H1 (cell line): ENCODE measurements around the gene HIVEP3. TPM values are rescaled to one million over a fixed set of nuclear protein-coding genes. Genes with fewer than 3 reads are reported as not detected.

Experiments used
- CTCF ChIA-PET: fragments of 300-600 bp; sonication (Branson Sonifier 250); formaldehyde crosslinking; loops from one replicate; lab custom pipeline; 2021; ENCODE audit not compliant: partially characterized antibody; lab: Charles Lee
- POLR2A ChIA-PET: fragments of 300-600 bp; sonication (Branson Sonifier 250); formaldehyde crosslinking; loops from one replicate; lab custom pipeline; 2021; ENCODE audit warnings: inconsistent platforms; ENCODE audit not compliant: partially characterized antibody; lab: Charles Lee
- DNase-seq, 2 experiments: peaks; one replicate each; pipeline versions ENCODE4 v3.0.0 to v3.0.0-alpha.2; 2010 to 2022; ENCODE audit warnings: low spot score in 2 of 2, low read depth in 1 of 2, mixed read lengths in 1 of 2
- FAIRE-seq: peaks from 2 replicates; lab custom pipeline; 2011; peaks lifted over from hg19 to GRCh38; lab: Jason Lieb, UNC
- H2AFZ ChIP-seq: 2 replicates; pipeline ENCODE4 v1.8.1; 2012; ENCODE audit warnings: low read length, inconsistent platforms
- H2AK5ac ChIP-seq: 2 replicates; pipeline ENCODE4 v1.6.1; 2013; ENCODE audit warnings: low read depth, low read length
- H2BK120ac ChIP-seq: replicated peaks from 2 replicates; pipeline ENCODE3; 2013; ENCODE audit warnings: low read depth, low read length, inconsistent platforms
- H2BK12ac ChIP-seq: 2 replicates; pipeline ENCODE4 v1.6.1; 2013; ENCODE audit warnings: low read depth, low read length
- H2BK15ac ChIP-seq: 2 replicates; pipeline ENCODE4 v1.6.1; 2013; ENCODE audit warnings: low read length
- H2BK20ac ChIP-seq: 2 replicates; pipeline ENCODE4 v1.6.1; 2013; ENCODE audit warnings: low read length
- H2BK5ac ChIP-seq: 2 replicates; pipeline ENCODE4 v1.6.1; 2013; ENCODE audit warnings: low read depth, low read length
- H3K14ac ChIP-seq: 2 replicates; pipeline ENCODE4 v1.6.1; 2013; ENCODE audit warnings: inconsistent platforms; ENCODE audit not compliant: insufficient read length
- H3K18ac ChIP-seq: 2 replicates; pipeline ENCODE4 v1.6.1; 2013; ENCODE audit warnings: low read length; ENCODE audit errors: extremely low read depth
- H3K23ac ChIP-seq: 2 replicates; pipeline ENCODE4 v1.6.1; 2013; ENCODE audit warnings: inconsistent platforms; ENCODE audit not compliant: insufficient read length
- H3K23me2 ChIP-seq: 2 replicates; pipeline ENCODE4 v1.6.1; 2013; ENCODE audit warnings: low read depth, low read length
- H3K27ac ChIP-seq: 2 replicates; pipeline ENCODE4 v1.6.1; 2011; ENCODE audit warnings: low read depth, low read length, inconsistent platforms
- H3K27me3 ChIP-seq, 4 experiments: replicated peaks in 1 of 4; 1 replicate in 1 of 4; 2 replicates in 3 of 4; pipeline versions ENCODE4 v1.6.1 to v1.8.1; 2011 to 2013; ENCODE audit warnings: low read length in 3 of 4, mild to moderate bottlenecking in 3 of 4, inconsistent platforms in 2 of 4, mixed read lengths in 2 of 4, moderate library complexity in 1 of 4; ENCODE audit not compliant: control insufficient read depth in 3 of 4, insufficient read depth in 3 of 4; ENCODE audit errors: extremely low read depth in 1 of 4
- H3K36me3 ChIP-seq, 4 experiments: 2 replicates each; pipeline versions ENCODE4 v1.6.1 to v1.8.1; 2011 to 2013; ENCODE audit warnings: mild to moderate bottlenecking in 4 of 4, low read length in 3 of 4, moderate library complexity in 2 of 4, control low read depth in 1 of 4, inconsistent platforms in 1 of 4; ENCODE audit not compliant: insufficient read depth in 4 of 4, control insufficient read depth in 2 of 4
- H3K4ac ChIP-seq: replicated peaks from 2 replicates; pipeline ENCODE3; 2013; ENCODE audit warnings: low read length, low read depth, mixed read lengths, inconsistent platforms; ENCODE audit not compliant: insufficient read length
- H3K4me1 ChIP-seq, 4 experiments: replicated peaks in 1 of 4; 1 replicate in 1 of 4; 2 replicates in 3 of 4; pipeline versions ENCODE4 v1.6.1 to v1.8.1; 2011 to 2013; ENCODE audit warnings: low read length in 3 of 4, inconsistent platforms in 2 of 4, mixed read lengths in 1 of 4; ENCODE audit not compliant: insufficient read depth in 4 of 4, control insufficient read depth in 3 of 4
- H3K4me2 ChIP-seq, 2 experiments: 2 replicates each; pipeline versions ENCODE4 v1.6.1 to v1.8.1; 2011 to 2013; ENCODE audit warnings: low read depth in 2 of 2, low read length in 2 of 2, control low read depth in 1 of 2, inconsistent platforms in 1 of 2, mild to moderate bottlenecking in 1 of 2; ENCODE audit not compliant: insufficient read depth in 1 of 2
- H3K4me3 ChIP-seq, 4 experiments: fragments of 200-600, 300-600 bp in 1 of 4; sonication (generic), shearing (Covaris generic), sonication (Bioruptor Twin) in 1 of 4; 2 replicates each; pipeline versions ENCODE4 v1.5.1 to v1.8.1; 2011 to 2016; ENCODE audit warnings: low read length in 4 of 4, low read depth in 3 of 4, control low read depth in 2 of 4, inconsistent platforms in 2 of 4, mild to moderate bottlenecking in 2 of 4, mixed read lengths in 1 of 4, moderate library complexity in 1 of 4; ENCODE audit not compliant: insufficient read depth in 2 of 4; ENCODE audit errors: extremely low read depth in 1 of 4
- H3K56ac ChIP-seq: replicated peaks from 2 replicates; pipeline ENCODE3; 2013; ENCODE audit warnings: low read depth, mild to moderate bottlenecking, mixed read lengths, low read length, inconsistent platforms; ENCODE audit not compliant: insufficient read length
- H3K79me1 ChIP-seq: 2 replicates; pipeline ENCODE4 v1.6.1; 2013; ENCODE audit warnings: low read depth, low read length, control low read depth
- H3K79me2 ChIP-seq, 2 experiments: 2 replicates each; pipeline versions ENCODE4 v1.6.1 to v1.8.1; 2012 to 2013; ENCODE audit warnings: low read length in 2 of 2, mild to moderate bottlenecking in 2 of 2, inconsistent platforms in 1 of 2; ENCODE audit not compliant: insufficient read depth in 2 of 2, control insufficient read depth in 1 of 2
- H3K9ac ChIP-seq, 4 experiments: replicated peaks in 1 of 4; 1 replicate in 1 of 4; 2 replicates in 3 of 4; pipeline versions ENCODE4 v1.6.1 to v1.8.1; 2011 to 2013; ENCODE audit warnings: low read depth in 3 of 4, low read length in 3 of 4, control low read depth in 2 of 4, mild to moderate bottlenecking in 2 of 4, moderate library complexity in 2 of 4, inconsistent platforms in 1 of 4; ENCODE audit errors: extremely low read depth in 1 of 4
- H3K9me3 ChIP-seq, 2 experiments: 2 replicates each; pipeline versions ENCODE4 v1.6.1 to v1.8.1; 2012 to 2013; ENCODE audit warnings: mild to moderate bottlenecking in 2 of 2, moderate library complexity in 2 of 2, control low read depth in 1 of 2, inconsistent platforms in 1 of 2, low read depth in 1 of 2, low read length in 1 of 2, mixed read lengths in 1 of 2; ENCODE audit not compliant: insufficient read depth in 2 of 2
- H4K20me1 ChIP-seq, 2 experiments: replicated peaks in 1 of 2; 2 replicates each; pipeline versions ENCODE3 to v1.8.1; 2011 to 2013; ENCODE audit warnings: inconsistent platforms in 2 of 2, low read length in 2 of 2, mild to moderate bottlenecking in 1 of 2; ENCODE audit not compliant: insufficient read depth in 2 of 2, control insufficient read depth in 1 of 2
- H4K5ac ChIP-seq: 2 replicates; pipeline ENCODE4 v1.6.1; 2013; ENCODE audit warnings: low read length, low read depth, mixed read lengths, inconsistent platforms; ENCODE audit not compliant: insufficient read length
- H4K8ac ChIP-seq: 2 replicates; pipeline ENCODE4 v1.8.0; 2013; ENCODE audit warnings: mild to moderate bottlenecking, moderate library complexity, low read length, inconsistent platforms; ENCODE audit not compliant: insufficient read depth; ENCODE audit errors: extremely low read depth
- H4K91ac ChIP-seq: replicated peaks from 2 replicates; pipeline ENCODE3; 2013; ENCODE audit warnings: low read length, mixed read lengths, inconsistent platforms; ENCODE audit not compliant: insufficient read length
- BACH1 ChIP-seq: IDR thresholded peaks from 2 replicates; pipeline ENCODE4 v1.6.1; 2012; ENCODE audit warnings: low read length, improper control_type of control experiment
- JUN ChIP-seq: IDR thresholded peaks from 2 replicates; pipeline ENCODE4 v1.6.1; 2011; ENCODE audit warnings: low read depth, mild to moderate bottlenecking, improper control_type of control experiment, low read length
- PHF8 ChIP-seq: fragments of 200-600 bp; sonication (generic); conservative IDR thresholded peaks from 2 replicates; pipeline ENCODE4 v1.7.1; 2012; ENCODE audit warnings: low read depth, mild to moderate bottlenecking, inconsistent platforms, low read length, moderate library complexity
- SP2 ChIP-seq: IDR thresholded peaks from 2 replicates; pipeline ENCODE4 v1.6.1; 2012; ENCODE audit warnings: mild to moderate bottlenecking, low read length, inconsistent platforms
- SP4 ChIP-seq: IDR thresholded peaks from 2 replicates; pipeline ENCODE4 v1.6.1; 2012; ENCODE audit warnings: low read length, inconsistent platforms
- TBP ChIP-seq: IDR thresholded peaks from 2 replicates; pipeline ENCODE4 v1.6.1; 2011; ENCODE audit warnings: low read depth, low read length, improper control_type of control experiment
- TCF12 ChIP-seq: IDR thresholded peaks from 2 replicates; pipeline ENCODE4 v1.6.1; 2011; ENCODE audit warnings: low read depth, mild to moderate bottlenecking, low read length
- WGBS, 2 experiments: shearing (Covaris generic) in 1 of 2; methylation state at CpG; one replicate each; pipeline versions ENCODE4 v1.1.6 to v1.1.7; 2013 to 2015; ENCODE audit warnings: low lambda C conversion rate in 2 of 2, mixed read lengths in 2 of 2, inconsistent platforms in 1 of 2, low coverage in 1 of 2, missing lambda C conversion rate in 1 of 2; ENCODE audit not compliant: insufficient replicate concordance in 2 of 2, insufficient coverage in 1 of 2, insufficient read length in 1 of 2; ENCODE audit errors: extremely low coverage in 1 of 2, missing lambda C conversion rate in 1 of 2; 5-methylcytosine and 5-hydroxymethylcytosine counted together
- polyA plus RNA-seq, 7 experiments: library from polyadenylated mRNA; depleted of rRNA in 3 of 7; stranded (reverse) in 5 of 7; unstranded in 2 of 7; fragments of >200 nt in 5 of 7; fragments of 200-250 nt in 2 of 7; gene quantifications; 1 replicate in 5 of 7; 2 replicates in 1 of 7; 4 replicates in 1 of 7; pipeline versions ENCODE4 v1.2.1 to v1.2.3, GENCODE V29; 2011 to 2013; ENCODE audit warnings: missing spikeins in 2 of 7, mixed read lengths in 2 of 7
- total RNA-seq: library from RNA; stranded (reverse); fragmentation: NEBNext Ultra II Directional; extraction: Animal tissue kit (Norgen Biotek cat#: 25700); gene quantifications from 2 replicates; pipeline ENCODE4 v1.2.1, GENCODE V29; 2021

The HIVEP3 gene
- total and polyA plus RNA-seq, 2 of the 8 experiments (the other 6 are each of a cell fraction or from before 2014, with no cell fraction given), result 0.24 to 0.69 TPM

- no peak overlapping the region for H2BK120ac ChIP-seq
- H3K4me2 ChIP-seq, result no peak overlapping the region
- H3K27me3 ChIP-seq, result no peaks in the 10 kb centered on the region
- no peak overlapping the region for H3K4me3 ChIP-seq
- no peak overlapping the region for H3K14ac ChIP-seq
- peak overlapping the region; percentile 1; the same call in 1 of the 2 replicates for H3K18ac ChIP-seq
- H3K36me3 ChIP-seq, result no peaks in the 10 kb centered on the region
- no peak overlapping the region for H3K4ac ChIP-seq
- no peak overlapping the region for H3K56ac ChIP-seq
- no peak overlapping the region for H2AK5ac ChIP-seq
- H2BK12ac ChIP-seq, result no peak overlapping the region
- H3K79me2 ChIP-seq, result no peaks in the 10 kb centered on the region
- no peak overlapping the region for H3K27ac ChIP-seq
- H2BK20ac ChIP-seq, result no peak overlapping the region
- no peak overlapping the region for H4K91ac ChIP-seq
- 73% methylated on average over 17 of the region's 17 CpGs; no CpG with 5 or more reads in 1 of the 2 experiments for WGBS, 2 experiments
- DNase-seq, result no peak
- H3K4me1 ChIP-seq, result peaks cover 0 to 5% (median 4%) of the 10 kb centered on the region in 4 experiments; a peak in 2 of 7 replicates
- H2BK5ac ChIP-seq, result no peak overlapping the region
- FAIRE-seq, result no peak
- H2BK15ac ChIP-seq, result 0 out of 2 replicates have a peak overlapping the region, but pooled peaks have one; percentile 0
- H4K20me1 ChIP-seq, result no peaks in the 10 kb centered on the region
- no peak overlapping the region for H2AFZ ChIP-seq
- H3K9ac ChIP-seq, result no peak overlapping the region
- CTCF ChIA-PET, result interaction anchor here (0.7 to 12.5 kb wide), 17 partner anchors 8 to 191 kb away, joined by 3 to 141 read pairs (median 6); partner anchors contain the start of gene EDN2
- H3K9me3 ChIP-seq, result no peaks in the 10 kb centered on the region
- no peaks in the 10 kb centered on the region for H3K23me2 ChIP-seq
- H3K23ac ChIP-seq, result no peak overlapping the region
- H3K79me1 ChIP-seq, result no peaks in the 10 kb centered on the region
- peak overlapping the region; percentile 82; the same call in 1 of the 2 replicates for H4K8ac ChIP-seq
- H4K5ac ChIP-seq, result no peak overlapping the region
- POLR2A ChIA-PET, result no interaction called here
- TF ChIP-seq TBP (no peak), JUN (no peak), TCF12 (no peak), BACH1 (no peak), SP4 (no peak), SP2 (no peak), PHF8 (no peak)
These were observed 444.0 kb downstream of the HIVEP3 start for GRCh38 chr1:41474490-41475271.
